Measurements from ENCODE around the gene FGF14. TPM values are rescaled to one million over a fixed set of nuclear protein-coding genes. Genes with fewer than 3 reads are reported as not detected.

The FGF14 gene
- total and polyA plus RNA-seq, 7 experiments from 2014 or later, result not detected

GRCh38 chr13:101967781-101968180 lies 434.1 kb downstream of the FGF14 start:
- Mint-ChIP-seq H3K4me1 (no peaks in the 10 kb centered on the region), H3K4me3 (no peak overlapping the region)

GRCh38 chr13:101967216-101967615 lies 434.6 kb downstream of the FGF14 start:
- no peak overlapping the region for H3K4me3 Mint-ChIP-seq
- H3K4me1 Mint-ChIP-seq, result no peaks in the 10 kb centered on the region
- no peak overlapping the region for H3K27ac Mint-ChIP-seq
- H3K27me3 Mint-ChIP-seq, result peaks cover 0 to 21% (median 16%) of the 10 kb centered on the region in 5 donors
- CTCF ChIA-PET, result no interaction called here
- Histone ChIP-seq H3K27me3 (ENCODE audit: control insufficient read depth in 2 of 2, insufficient read depth in 2 of 2, low read length in 2 of 2) (no peaks in the 10 kb centered on the region), H3K36me3 (ENCODE audit: control insufficient read depth in 2 of 3, insufficient read depth in 3 of 3, low read length in 3 of 3) (no peaks in the 10 kb centered on the region), H3K9me3 (ENCODE audit: control insufficient read depth in 2 of 3, low read length in 3 of 3) (no peaks in the 10 kb centered on the region), H3K4me3 (ENCODE audit: low read length) (no peak overlapping the region), H3K4me1 (ENCODE audit: control insufficient read depth in 2 of 2, insufficient read depth in 2 of 2, low read length in 2 of 2) (no peaks in the 10 kb centered on the region), H3K27ac (ENCODE audit: low read depth, low read length) (no peak overlapping the region)
- DNase-seq (no peak), ATAC-seq (no peak)
- no peaks in the 10 kb centered on the region for H3K36me3 Mint-ChIP-seq
- intact Hi-C loops (cut with micrococcal nuclease), result no loop called here
- peaks cover 0 to 11% (median 0%) of the 10 kb centered on the region in 11 donors for H3K9me3 Mint-ChIP-seq
- POLR2A ChIA-PET, result no interaction called here

More at GRCh38 chr13:101967781-101968180, 434.1 kb downstream of the FGF14 start:
- H3K27ac ChIP-seq (ENCODE audit: low read depth, low read length), result no peak overlapping the region
- CTCF ChIA-PET, result interaction anchor here (0.7 kb wide), 1 partner anchor 57 kb away, joined by 3 read pairs; no protein-coding TSS in a partner anchor
- H3K27ac Mint-ChIP-seq, result no peak overlapping the region
- H3K36me3 Mint-ChIP-seq, result no peaks in the 10 kb centered on the region
- peaks cover 0 to 11% (median 0%) of the 10 kb centered on the region in 11 donors for H3K9me3 Mint-ChIP-seq
- no peak for ATAC-seq
- no peaks in the 10 kb centered on the region for H3K27me3 ChIP-seq (ENCODE audit: control insufficient read depth in 2 of 2, insufficient read depth in 2 of 2, low read length in 2 of 2)
- no peaks in the 10 kb centered on the region for H3K36me3 ChIP-seq (ENCODE audit: control insufficient read depth in 2 of 3, insufficient read depth in 3 of 3, low read length in 3 of 3)
- DNase-seq, result no peak
- no peak overlapping the region for H3K4me3 ChIP-seq (ENCODE audit: low read length)
- no peaks in the 10 kb centered on the region for H3K9me3 ChIP-seq (ENCODE audit: control insufficient read depth in 2 of 3, low read length in 3 of 3)
- no peaks in the 10 kb centered on the region for H3K4me1 ChIP-seq (ENCODE audit: control insufficient read depth in 2 of 2, insufficient read depth in 2 of 2, low read length in 2 of 2)
- intact Hi-C loops (cut with micrococcal nuclease), result no loop called here
- POLR2A ChIA-PET, result no interaction called here
- peaks cover 0 to 21% (median 16%) of the 10 kb centered on the region in 5 donors for H3K27me3 Mint-ChIP-seq

GRCh38 chr13:101965096-101965495 lies 436.8 kb downstream of the FGF14 start:
- CTCF ChIA-PET, result no interaction called here
- Histone ChIP-seq H3K27me3 (ENCODE audit: control insufficient read depth in 2 of 2, insufficient read depth in 2 of 2, low read length in 2 of 2) (no peaks in the 10 kb centered on the region), H3K36me3 (ENCODE audit: control insufficient read depth in 2 of 3, insufficient read depth in 3 of 3, low read length in 3 of 3) (no peaks in the 10 kb centered on the region), H3K27ac (ENCODE audit: low read depth, low read length) (no peak overlapping the region), H3K4me1 (ENCODE audit: control insufficient read depth in 2 of 2, insufficient read depth in 2 of 2, low read length in 2 of 2) (no peaks in the 10 kb centered on the region), H3K4me3 (ENCODE audit: low read length) (no peak overlapping the region), H3K9me3 (ENCODE audit: control insufficient read depth in 2 of 3, low read length in 3 of 3) (no peaks in the 10 kb centered on the region)
- POLR2A ChIA-PET, result no interaction called here
- Mint-ChIP-seq H3K27ac (no peak overlapping the region), H3K36me3 (no peaks in the 10 kb centered on the region), H3K27me3 (peaks cover 0 to 21% (median 10%) of the 10 kb centered on the region in 5 donors), H3K9me3 (peaks cover 0 to 11% (median 0%) of the 10 kb centered on the region in 11 donors), H3K4me1 (no peaks in the 10 kb centered on the region), H3K4me3 (no peak overlapping the region)
- no peak for ATAC-seq
- no peak for DNase-seq
- intact Hi-C loops (cut with micrococcal nuclease), result no loop called here

GRCh38 chr13:101959016-101959415 lies 442.8 kb downstream of the FGF14 start:
- Mint-ChIP-seq H3K27ac (no peak overlapping the region), H3K4me1 (peaks cover 0 to 10% (median 0%) of the 10 kb centered on the region in 7 donors), H3K4me3 (no peak overlapping the region), H3K36me3 (no peaks in the 10 kb centered on the region), H3K9me3 (peaks cover 0 to 12% (median 0%) of the 10 kb centered on the region in 11 donors), H3K27me3 (peaks cover 0 to 9% (median 6%) of the 10 kb centered on the region in 5 donors)
- Histone ChIP-seq H3K27ac (ENCODE audit: low read depth, low read length) (no peak overlapping the region), H3K27me3 (ENCODE audit: control insufficient read depth in 2 of 2, insufficient read depth in 2 of 2, low read length in 2 of 2) (no peaks in the 10 kb centered on the region), H3K9me3 (ENCODE audit: control insufficient read depth in 2 of 3, low read length in 3 of 3) (no peaks in the 10 kb centered on the region), H3K4me1 (ENCODE audit: control insufficient read depth in 2 of 2, insufficient read depth in 2 of 2, low read length in 2 of 2) (no peaks in the 10 kb centered on the region), H3K36me3 (ENCODE audit: control insufficient read depth in 2 of 3, insufficient read depth in 3 of 3, low read length in 3 of 3) (no peaks in the 10 kb centered on the region), H3K4me3 (ENCODE audit: low read length) (no peak overlapping the region)
- POLR2A ChIA-PET, result no interaction called here
- CTCF ChIA-PET, result interaction anchor here (0.7 kb wide), 1 partner anchor 45 kb away, joined by 3 read pairs; no protein-coding TSS in a partner anchor
- ATAC-seq, result no peak
- no peak for DNase-seq
- intact Hi-C loops (cut with micrococcal nuclease), result no loop called here

- Histone ChIP-seq H3K36me3 (ENCODE audit: control insufficient read depth in 2 of 3, insufficient read depth in 3 of 3, low read length in 3 of 3) (no peaks in the 10 kb centered on the region), H3K4me1 (ENCODE audit: control insufficient read depth in 2 of 2, insufficient read depth in 2 of 2, low read length in 2 of 2) (no peaks in the 10 kb centered on the region), H3K9me3 (ENCODE audit: control insufficient read depth in 2 of 3, low read length in 3 of 3) (no peaks in the 10 kb centered on the region), H3K4me3 (ENCODE audit: low read length) (no peak overlapping the region), H3K27ac (ENCODE audit: low read depth, low read length) (no peak overlapping the region), H3K27me3 (ENCODE audit: control insufficient read depth in 2 of 2, insufficient read depth in 2 of 2, low read length in 2 of 2) (no peaks in the 10 kb centered on the region)
- Mint-ChIP-seq H3K27ac (no peak overlapping the region), H3K9me3 (peaks cover 0 to 5% (median 0%) of the 10 kb centered on the region in 11 donors), H3K4me3 (peak overlapping the region in 4 of 10 donors; percentile 1 to 23 (median 8)), H3K27me3 (peaks cover 0 to 4% (median 0%) of the 10 kb centered on the region in 5 donors), H3K4me1 (peaks cover 0 to 10% (median 0%) of the 10 kb centered on the region in 7 donors), H3K36me3 (no peaks in the 10 kb centered on the region)
- DNase-seq (no peak), ATAC-seq (no peak)
- ChIA-PET POLR2A (no interaction called here), CTCF (no interaction called here)
- intact Hi-C loops (cut with micrococcal nuclease), result no loop called here
Observed at GRCh38 chr13:101955764-101956163, 446.1 kb downstream of the FGF14 start.

- Mint-ChIP-seq H3K9me3 (peaks cover 0 to 12% (median 0%) of the 10 kb centered on the region in 11 donors), H3K27me3 (peaks cover 0 to 4% (median under 1%) of the 10 kb centered on the region in 5 donors), H3K4me1 (peaks cover 0 to 8% (median 0%) of the 10 kb centered on the region in 7 donors), H3K4me3 (no peak overlapping the region), H3K36me3 (no peaks in the 10 kb centered on the region), H3K27ac (no peak overlapping the region)
- Histone ChIP-seq H3K36me3 (ENCODE audit: control insufficient read depth in 2 of 3, insufficient read depth in 3 of 3, low read length in 3 of 3) (no peaks in the 10 kb centered on the region), H3K27ac (ENCODE audit: low read depth, low read length) (no peak overlapping the region), H3K4me1 (ENCODE audit: control insufficient read depth in 2 of 2, insufficient read depth in 2 of 2, low read length in 2 of 2) (no peaks in the 10 kb centered on the region), H3K4me3 (ENCODE audit: low read length) (no peak overlapping the region), H3K9me3 (ENCODE audit: control insufficient read depth in 2 of 3, low read length in 3 of 3) (no peaks in the 10 kb centered on the region), H3K27me3 (ENCODE audit: control insufficient read depth in 2 of 2, insufficient read depth in 2 of 2, low read length in 2 of 2) (no peaks in the 10 kb centered on the region)
- ChIA-PET CTCF (no interaction called here), POLR2A (no interaction called here)
- intact Hi-C loops (cut with micrococcal nuclease), result no loop called here
- DNase-seq (no peak), ATAC-seq (no peak)
Observed at GRCh38 chr13:101951114-101951513, 450.7 kb downstream of the FGF14 start.

- intact Hi-C loops (cut with micrococcal nuclease), result loop anchor here in 1 of 2 donors (10.0 kb wide), 1 partner anchor 605 kb away; no protein-coding TSS in a partner anchor
- no peak overlapping the region for H3K4me3 ChIP-seq (ENCODE audit: low read length)
- no peaks in the 10 kb centered on the region for H3K27me3 ChIP-seq (ENCODE audit: control insufficient read depth in 2 of 2, insufficient read depth in 2 of 2, low read length in 2 of 2)
- peaks cover 0 to 12% (median 11%) of the 10 kb centered on the region in 5 donors for H3K27me3 Mint-ChIP-seq
- no peak overlapping the region for H3K4me3 Mint-ChIP-seq
- H3K36me3 Mint-ChIP-seq, result no peaks in the 10 kb centered on the region
- no peaks in the 10 kb centered on the region for H3K9me3 ChIP-seq (ENCODE audit: control insufficient read depth in 2 of 3, low read length in 3 of 3)
- peaks cover 0 to 12% (median 0%) of the 10 kb centered on the region in 11 donors for H3K9me3 Mint-ChIP-seq
- H3K36me3 ChIP-seq (ENCODE audit: control insufficient read depth in 2 of 3, insufficient read depth in 3 of 3, low read length in 3 of 3), result no peaks in the 10 kb centered on the region
- DNase-seq (no peak), ATAC-seq (no peak)
- ChIA-PET POLR2A (no interaction called here), CTCF (no interaction called here)
- H3K4me1 Mint-ChIP-seq, result peaks cover 0 to 4% (median 0%) of the 10 kb centered on the region in 7 donors
- H3K27ac Mint-ChIP-seq, result no peak overlapping the region
- no peak overlapping the region for H3K27ac ChIP-seq (ENCODE audit: low read depth, low read length)
- no peaks in the 10 kb centered on the region for H3K4me1 ChIP-seq (ENCODE audit: control insufficient read depth in 2 of 2, insufficient read depth in 2 of 2, low read length in 2 of 2)
Observed at GRCh38 chr13:101949681-101950080, 452.2 kb downstream of the FGF14 start.
